ENCODE data around the gene IER2.

IER2 gene, protein sequence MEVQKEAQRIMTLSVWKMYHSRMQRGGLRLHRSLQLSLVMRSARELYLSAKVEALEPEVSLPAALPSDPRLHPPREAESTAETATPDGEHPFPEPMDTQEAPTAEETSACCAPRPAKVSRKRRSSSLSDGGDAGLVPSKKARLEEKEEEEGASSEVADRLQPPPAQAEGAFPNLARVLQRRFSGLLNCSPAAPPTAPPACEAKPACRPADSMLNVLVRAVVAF

DNA sequence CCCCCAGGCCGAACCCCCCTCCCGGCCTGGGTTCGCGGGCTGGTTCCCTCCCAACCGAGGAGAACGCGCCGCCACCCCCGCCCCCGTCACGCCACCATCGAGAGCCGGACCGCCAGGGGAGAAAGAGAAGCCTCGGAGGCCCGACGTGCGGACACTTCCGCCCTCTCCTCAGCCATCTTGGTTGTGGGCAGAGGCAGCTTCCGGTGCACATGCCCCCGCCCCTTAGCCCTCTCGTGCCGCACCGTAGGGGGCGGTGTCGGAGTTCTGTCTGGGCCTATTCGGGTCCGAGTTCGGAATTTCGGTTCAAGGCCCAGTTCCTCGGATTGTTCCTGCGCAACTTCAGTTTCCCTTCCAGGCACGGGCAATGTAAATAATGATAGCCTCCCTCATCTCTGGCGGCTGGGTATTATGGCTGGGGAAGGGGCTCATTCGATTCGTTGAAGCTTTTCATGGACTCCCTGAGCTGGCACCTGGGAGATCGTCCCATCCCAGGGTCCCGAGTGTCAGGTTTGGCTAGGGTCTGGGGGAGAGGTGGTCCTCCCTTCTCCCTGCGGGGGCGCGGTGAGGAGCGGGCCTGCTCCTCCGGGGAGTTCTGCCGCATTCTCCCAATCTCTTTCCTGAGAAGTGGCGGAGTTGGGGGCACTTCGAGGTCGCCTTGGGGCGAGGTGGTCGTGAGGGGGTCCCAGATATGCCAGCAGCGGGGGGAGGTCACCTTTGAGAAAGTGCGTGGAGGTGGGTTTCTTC is at the start of gene IER2, which contains the start of gene STX10:
IER2 (plus strand) TSS at position 225 of the 744 bp plus-strand sequence. CDS start 2,776 bp downstream, outside the sequence.
STX10 (minus strand) TSS at position 189 of the 744 bp plus-strand sequence. CDS start 202 bp downstream, outside the sequence.
- DNase-seq, result peak; percentile 90

DNA sequence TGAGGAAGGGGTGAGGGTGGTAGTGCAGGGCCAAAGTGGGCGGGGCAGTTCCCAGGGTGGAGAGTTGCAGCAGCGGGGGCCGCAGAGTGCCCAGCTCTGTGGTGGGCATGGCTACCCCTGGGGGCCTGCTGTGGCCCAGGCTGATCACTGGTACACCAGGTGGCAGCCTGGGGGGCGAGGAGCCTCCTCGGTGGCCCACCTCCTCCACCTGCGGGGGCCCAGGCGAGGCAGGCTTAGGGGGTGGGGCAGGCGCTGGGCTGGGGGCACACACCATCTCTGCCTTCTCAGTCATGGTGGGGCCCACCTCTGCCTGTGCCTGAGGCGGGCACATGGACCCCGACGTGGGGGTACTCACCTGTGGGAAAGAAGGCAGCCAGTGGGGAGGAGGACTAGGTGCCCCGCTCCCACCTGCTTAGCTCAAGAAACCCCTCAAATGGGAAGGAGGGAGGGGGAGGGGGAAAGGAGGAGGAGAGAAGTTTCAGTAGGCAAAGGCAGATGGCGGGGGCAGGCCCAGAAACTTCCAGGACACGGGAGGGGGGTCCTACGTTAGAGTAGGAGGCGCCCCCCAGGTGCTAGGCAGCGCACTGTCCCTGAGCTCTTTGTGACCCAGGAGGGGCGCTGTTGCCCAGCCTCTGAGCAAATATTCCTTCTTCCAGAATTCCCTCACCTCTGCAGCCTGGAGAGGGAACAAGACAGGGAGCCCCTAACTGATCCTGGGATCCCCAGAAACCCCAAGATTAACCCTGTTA is 49.2 kb upstream of the IER2 start:
- DNase-seq, result no peak

DNA sequence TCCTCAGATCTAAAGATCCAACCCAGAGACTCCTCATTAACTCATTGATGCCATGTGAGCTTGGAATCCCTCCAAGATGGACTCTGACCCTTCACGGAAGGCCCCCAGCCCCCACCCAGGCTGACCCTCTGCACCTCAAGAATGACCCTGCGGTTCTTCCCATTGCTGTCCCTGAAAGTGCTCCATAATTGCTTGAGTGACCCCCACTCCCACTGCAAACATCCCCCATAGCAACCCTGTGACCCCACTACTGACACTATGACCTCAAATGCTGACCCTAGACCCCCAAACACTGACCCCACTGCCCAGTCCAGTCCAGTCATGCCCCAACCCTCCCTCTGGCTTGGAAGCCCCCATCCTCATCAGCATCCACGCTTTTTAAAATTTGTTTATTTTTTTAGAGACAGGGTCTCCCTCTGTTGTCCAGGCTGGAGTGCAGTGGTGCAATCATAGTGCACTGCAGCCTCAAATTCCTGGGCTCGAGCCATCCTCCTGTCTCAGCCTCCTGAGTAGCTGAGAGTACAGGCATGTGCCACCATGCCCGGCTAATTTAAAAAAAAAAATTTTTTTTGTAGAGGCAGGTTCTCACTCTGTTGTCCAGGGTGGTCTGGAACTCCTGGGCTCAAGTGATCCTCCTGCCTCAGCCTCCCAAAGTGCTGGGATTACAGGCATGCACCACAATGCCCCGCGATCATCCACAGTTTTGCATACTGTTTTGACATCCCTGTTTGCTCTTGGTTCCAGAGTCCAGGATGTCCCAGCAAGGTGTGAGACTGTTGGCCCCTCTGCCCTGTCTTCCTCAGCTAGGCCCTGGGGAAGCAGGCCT is 48.4 kb upstream of the IER2 start:
- DNase-seq, result no peak

DNA sequence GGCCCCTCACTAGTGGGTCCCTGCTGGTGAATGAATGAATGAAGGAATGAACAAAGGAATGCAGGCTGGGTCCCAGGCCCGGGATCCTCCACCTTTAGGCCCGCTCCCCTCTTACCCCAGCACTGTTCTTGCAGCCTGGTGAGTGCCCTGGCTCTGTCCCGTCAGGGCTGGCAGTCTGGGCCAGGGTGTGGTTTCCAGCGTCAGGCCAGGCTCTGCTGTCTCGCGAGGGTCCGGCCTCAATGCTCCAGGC is 47.9 kb upstream of the IER2 start:
- no peak for DNase-seq

DNA sequence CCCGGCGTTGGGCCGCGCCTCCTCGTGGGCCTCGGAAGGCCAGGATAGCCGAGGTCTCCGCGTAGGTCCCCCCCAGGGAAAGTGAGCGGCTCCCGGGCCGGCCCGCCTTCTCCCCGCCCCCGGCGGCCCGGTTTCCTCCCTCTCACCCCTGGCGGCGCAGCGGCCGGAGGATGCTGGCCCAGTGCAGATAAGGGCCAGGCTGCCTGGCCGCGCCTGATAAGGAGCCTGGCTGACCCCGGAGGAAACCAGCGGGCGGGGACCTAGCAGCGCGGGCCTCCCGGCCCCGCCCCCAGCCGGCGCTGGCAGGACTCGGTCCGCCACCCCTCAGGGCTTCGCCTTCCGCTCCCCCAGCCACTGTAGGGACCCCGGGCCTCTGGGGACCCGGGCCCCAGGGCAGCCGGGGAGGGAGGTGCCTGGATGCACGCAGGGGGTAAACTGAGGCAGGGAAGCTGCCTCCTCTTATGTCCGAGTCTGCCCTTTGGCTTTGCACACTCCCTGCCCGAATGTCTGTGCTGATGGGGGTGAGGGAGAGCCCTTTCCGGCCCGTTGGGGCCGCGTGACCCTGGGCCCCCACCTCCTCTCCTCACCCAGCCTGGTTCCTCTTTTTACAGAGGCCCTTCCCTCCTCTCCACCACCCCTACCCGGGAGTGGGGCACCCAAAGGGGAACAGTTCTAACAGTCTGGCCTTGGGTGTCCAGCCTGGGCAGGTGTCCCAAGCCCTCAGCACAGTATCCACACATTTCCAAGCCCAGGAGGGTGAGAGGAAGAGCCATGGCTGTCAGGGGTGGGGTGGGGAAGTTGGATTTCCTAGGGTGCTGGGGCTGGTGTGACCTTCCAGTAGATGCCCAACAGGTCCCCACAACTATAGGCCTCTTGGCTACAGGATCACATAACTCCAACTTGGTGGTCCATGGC is 47.3 kb upstream of the IER2 start, which contains the start of gene LYL1:
LYL1 (minus strand) TSS at position 193 of the 915 bp plus-strand sequence. CDS start 1,687 bp downstream, outside the sequence.
- DNase-seq, result no peak

DNA sequence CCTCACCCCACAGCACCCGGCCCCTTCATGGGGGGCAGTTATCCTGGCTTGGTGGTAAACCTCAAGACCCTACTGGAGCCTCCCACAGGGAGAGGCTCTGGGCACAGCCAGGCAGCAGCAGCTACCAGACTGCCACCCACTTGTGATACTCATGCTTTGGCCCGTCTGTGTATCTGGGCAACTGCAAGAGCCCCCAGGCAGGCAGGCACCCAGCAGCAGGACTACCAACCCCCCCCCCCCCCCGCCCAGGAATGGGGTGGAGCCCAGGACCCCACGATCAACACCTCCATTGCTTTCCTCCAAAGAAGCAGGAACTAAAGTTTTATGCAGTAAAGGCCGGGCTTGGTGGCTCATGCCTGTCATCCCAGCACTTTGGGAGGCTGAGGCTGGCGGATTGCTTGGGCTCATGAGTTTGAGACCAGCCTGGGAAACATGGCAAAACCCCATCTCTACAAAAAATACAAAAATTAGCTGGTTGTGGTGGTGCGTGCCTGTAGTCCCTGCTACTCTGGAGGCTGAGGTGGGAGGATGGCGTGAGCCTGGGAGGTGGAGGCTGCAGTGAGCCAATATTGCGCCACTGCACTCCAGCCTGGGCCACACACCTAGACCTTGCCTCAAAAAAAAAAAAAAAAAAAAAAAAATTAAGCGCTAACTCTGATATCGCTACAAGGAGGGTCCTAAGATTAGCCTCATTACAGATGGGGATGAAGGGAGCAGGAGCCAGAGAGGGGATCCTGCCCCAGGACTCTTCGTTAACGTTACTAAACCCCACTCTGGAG is 46.4 kb upstream of the IER2 start:
- DNase-seq, result no peak

DNA sequence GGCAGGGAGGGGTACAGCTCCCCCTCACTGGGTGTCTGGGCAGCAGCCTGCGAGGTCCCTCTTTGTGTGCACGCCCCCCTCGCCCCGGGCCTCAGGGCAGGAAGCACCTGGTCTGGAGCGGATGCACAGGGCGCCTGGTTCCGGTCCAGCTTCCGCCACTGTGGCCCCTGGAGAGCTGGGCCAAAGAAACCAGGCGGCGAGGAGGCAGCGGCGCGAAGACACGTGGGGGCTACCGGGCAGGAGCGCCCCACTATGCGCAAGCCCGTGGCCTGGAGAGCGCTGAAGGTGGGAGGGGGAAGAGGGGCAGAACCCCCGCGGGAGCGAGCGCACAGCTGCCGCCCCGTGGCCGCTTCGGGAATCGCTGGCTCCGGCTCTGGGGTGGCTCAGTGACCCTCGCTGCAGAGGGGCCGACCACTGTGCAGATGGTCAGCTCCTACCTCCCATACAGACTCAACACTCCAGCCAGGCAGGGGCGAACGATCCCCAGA is 45.8 kb upstream of the IER2 start:
- no peak for DNase-seq

DNA sequence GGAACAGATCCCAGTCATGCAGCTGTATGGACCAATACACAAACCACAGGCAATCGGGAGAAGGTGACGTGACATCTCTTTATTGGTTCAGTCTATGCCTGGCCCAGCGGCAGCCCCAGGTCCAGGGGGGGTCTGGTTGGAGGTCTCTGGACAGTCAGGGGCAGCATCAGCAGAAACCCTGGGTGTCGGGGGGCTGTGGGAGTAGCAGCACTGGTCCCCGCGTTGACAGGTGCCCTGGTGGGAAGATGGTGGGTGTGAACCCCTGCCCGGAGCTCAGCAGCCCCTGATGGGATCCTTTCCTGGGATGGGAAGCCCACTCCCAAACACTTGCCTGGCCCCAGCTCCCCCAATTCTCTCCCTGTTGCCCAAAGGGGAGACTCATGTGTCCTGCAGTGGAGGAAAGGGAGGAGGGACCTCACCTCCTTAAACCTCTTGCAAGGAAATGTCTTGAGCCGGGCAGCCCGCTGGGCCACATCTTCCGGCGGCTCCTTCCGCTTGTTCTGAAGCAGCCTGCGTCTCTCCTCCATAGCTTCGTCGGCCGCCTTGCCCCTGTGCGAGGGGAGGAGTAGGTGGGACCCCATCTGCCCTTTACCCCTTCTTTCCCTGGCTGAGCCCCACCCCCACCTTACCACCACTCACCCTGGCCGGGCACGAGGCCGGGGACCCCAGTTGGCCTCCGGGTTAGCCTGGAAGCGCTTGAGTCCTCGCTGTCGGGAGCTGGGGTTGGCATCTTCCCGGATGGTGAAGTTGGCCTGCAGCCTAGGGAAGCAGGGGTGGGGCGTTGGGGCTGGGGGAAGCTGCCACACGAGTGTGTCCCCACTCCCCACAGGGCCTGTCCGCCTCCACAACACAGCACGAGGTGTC is 45.1 kb upstream of the IER2 start:
- no peak for DNase-seq

DNA sequence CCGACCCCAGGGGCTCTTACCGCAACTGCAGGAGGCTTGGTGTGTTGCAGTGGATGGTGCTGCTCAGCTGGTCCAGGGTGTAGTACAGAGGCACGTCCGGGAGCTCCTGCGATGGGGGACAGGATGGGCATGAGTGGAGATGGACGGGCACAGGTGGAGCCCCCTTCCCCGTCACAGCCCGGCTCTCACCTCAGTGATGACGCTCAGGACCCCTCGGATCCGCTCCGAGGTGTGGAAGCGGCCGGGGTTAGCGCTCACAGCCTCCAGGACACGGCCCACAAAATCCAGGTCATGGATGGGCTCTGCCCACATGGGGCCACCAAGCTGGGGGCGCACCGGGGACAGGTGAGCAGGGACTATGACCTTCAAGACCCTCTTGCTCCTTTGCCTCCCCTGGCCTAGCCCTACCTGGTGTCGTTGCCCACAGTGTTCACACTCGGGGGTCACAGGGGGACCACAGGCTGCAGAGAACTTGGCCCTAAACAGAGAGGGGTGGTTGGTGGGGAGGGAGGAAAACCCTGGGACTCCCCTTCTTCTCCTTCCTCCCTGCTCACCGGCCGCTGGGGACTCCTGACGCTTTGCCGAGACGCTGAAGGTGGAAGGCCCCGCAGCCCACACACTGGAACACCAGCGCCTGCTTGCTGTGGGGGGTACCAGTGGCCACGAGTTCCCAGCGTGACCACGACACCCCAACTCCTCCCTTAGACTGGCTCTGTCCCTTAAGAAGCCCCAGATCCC is 40.7 kb upstream of the IER2 start:
- no peak for DNase-seq

DNA sequence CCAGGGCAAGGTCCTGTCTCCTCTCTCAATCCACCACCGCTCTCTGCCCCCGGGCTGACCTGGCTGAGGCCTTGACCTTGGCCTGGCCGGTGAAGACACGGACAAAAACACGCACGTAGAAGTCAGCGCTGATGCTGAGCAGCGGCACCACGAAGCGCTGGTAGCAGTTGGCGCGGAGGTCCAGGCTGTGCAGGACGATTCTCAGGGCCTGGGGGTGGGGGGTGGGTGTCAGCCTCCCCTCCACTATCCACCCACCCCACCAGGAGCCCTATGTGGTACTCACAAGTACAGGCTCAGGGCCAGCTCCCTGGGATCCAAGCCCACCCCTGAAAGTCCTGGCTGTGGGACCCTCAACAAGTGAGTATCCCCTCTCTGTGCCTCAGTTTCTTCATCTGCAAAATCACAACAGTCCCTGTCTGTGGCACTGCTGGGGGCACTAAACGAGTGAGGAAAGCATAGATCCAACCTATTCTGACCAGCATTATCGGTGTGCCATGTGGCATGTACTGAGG is 40.1 kb upstream of the IER2 start:
- no peak for DNase-seq

DNA sequence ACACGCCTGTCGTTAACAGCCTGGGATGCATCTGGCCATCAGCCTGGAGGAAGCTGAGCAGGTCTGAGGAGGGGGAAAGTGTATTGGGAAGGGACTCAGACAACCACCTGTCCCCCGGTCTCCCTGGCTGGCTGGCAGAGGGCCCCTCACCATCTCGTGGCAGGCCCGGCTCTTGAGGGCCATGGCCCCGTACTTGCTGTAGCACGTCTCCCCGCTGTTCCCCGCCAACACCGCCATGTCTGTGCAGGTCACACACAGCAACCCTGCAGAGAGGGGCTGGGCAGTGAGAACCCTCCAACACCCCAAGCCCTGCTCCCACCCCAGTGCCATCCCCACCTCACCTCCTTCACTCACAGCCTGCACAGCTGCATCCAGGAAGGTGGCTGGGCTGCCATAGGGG is 37.7 kb upstream of the IER2 start:
- no peak for DNase-seq

DNA sequence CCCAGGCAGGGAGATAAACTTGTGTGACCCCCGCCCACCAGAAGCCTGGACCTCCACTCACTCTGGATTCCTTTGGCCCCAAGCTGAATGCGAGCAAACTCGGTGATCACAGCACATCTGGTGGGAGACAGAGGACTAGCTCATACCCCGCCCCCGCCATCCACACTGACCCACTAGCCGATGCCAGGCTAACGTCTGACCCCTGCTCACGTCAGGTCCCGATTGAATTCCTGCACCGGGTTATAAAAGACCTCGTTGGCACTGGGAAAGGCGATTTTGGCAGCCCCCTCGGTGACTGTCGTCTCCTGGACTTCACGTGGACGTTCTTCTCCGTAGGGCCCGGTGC is 34.3 kb upstream of the IER2 start:
- no peak for DNase-seq

DNA sequence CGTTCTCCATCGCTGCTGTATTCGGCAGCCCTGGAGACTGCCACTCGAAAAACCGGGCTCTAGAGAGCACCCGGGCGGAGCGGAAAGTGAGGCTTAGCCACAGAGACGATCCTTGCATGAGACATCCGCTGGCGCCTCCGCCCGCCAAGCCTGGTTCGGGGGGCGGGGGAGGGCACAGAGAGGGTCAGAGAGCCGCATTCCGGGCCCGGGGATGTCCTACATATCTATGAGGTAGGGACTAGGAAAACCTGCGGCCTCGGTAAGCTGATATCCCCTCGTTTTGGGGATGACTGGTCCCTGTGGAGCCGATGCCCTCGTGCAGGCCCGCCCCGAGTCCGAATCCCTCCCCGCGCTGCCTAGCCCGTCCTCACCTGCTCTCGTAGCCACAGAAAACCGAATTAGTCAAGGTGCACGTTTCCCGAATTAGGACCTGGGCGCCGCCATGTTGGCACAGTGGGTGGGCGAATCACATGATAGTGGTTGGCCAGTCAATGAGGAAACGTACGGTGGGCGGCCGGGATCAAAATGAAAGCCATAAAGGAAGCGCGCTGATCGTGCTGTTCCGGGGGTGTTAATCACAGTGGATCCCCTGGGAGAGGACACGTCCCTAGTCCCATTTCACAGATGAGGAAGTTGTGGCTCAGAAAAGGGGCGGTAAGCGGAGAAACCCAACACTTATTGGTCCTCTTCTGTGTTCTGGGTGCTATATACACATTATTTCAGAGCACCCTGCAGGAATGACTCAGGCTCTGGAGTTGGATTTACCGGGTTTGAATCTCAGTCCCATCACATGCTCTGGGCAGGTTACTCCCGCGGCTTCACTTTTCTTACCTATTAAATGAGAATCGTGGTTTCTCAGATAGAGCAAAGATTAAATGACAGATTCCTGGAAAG is 33.7 kb upstream of the IER2 start, which contains the start of gene TRMT1:
TRMT1 (minus strand) TSS at position 459 of the 894 bp plus-strand sequence; CDS start at position 118, 341 bp downstream.
- peak; percentile 87 for DNase-seq

DNA sequence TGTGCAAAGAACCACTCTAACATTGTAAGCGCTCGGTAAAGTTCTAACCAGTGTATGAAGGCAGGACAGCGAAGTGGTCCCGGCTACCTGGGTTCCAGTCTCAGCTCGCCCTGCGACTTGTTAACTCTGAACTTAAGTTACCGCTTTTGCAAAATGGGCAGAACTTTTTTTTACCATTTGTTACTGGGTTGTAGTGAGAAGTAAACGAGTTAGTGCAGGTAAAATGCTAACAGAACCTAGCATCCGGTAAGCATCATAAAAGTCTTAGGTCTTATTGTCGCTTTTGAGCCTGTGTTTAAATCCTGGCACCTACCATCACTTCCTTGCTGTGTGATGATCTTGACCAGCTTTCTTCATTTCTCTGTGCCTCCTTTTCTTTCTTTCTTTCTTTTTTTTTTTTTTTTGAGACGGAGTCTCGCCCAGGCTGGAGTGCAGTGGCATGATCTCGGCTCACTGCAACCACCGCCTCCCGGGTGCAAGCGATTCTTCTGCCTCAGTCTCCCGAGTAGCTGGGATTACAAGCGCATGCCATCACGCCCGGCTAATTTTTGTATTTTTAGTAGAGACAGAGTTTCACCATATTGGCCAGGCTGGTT is 32.9 kb upstream of the IER2 start:
- DNase-seq, result no peak

DNA sequence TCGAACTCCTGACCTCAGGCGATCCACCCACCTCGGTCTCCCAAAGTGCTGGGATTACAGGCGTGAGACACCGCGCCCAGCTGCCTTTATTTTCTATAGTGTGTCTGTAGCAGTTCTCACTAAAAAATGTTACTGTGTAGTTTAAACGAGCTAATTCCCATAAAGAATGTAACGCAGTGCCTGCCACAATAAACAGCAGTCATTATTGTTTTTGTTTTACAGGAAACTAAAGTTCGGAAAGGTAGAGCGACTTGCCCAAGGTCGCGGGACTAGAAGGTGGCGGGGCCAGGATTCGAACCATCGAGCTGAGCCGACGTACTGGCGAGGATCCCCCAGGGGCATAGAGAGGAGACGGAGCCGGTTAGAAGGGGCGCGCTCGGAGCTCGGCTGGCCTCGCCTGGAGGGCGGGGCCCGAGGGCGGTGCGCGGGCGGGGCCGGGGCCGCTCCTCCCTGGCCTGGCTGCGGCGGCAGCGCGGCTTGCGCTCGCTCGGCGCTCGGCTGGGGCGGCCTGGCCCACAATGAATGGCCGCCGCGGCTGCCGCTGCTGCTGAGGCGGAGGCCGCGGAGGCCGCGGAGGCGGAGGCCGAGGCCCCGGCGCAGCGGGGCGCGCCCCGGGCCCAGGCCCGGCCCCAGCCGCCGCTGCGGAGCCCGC is 32.3 kb upstream of the IER2 start, which contains the start of gene NACC1:
NACC1 (plus strand) TSS at position 493 of the 652 bp plus-strand sequence. CDS start 16,944 bp downstream, outside the sequence.
- DNase-seq, result peak; percentile 89

DNA sequence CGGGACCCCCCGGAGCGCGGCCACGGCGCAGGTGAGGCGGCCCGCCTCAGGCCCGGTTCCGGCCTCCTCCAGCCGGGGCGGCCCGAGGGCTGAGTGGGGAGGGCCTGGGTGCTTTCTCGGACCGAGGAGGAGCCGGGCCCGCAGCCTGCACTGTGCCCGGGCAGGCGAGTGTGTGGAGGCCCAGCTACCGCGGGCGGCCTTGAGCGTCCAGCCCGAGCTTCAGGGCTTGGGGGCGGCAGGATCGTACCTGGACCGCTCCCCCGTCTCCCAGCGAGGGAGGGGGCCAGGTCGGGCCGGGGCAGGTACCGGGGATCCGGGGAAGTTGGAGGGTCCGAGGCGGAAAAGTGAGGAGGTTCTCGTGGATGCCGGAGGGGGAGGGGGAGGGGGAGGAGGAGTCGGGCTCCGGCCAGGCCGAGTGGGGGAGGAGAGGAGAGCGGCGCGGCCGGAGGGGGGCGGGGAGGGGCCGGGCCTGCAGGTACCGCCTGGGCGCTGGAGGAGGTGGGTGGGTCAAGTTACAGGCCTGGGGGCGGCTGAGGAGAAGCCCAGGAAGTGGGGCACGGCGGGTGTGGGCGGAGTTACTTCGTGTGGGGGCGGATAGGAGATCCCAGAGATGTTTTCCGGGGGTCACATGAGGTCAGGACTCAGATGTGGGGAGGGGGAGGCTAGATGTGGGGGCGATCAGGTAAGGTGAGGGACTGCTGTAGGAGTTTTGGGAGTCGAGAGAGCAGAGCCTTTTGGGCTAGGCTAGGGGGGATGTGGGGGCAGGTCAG is 31.6 kb upstream of the IER2 start:
- peak; percentile 42 for DNase-seq

All from NCI-H1105 treated with DMSO at 0.1 percent for 48 hours (cell line).